NCI-H345 treated with DMSO at 0.1 percent for 48 hours (cell line): ENCODE data around the gene SF3B3.

Experiments used
- DNase-seq: peaks from one replicate; lab custom pipeline; 2025; ENCODE audit not compliant: unreplicated experiment; lab: John Stamatoyannopoulos, UW

Gene SF3B3

DNA sequence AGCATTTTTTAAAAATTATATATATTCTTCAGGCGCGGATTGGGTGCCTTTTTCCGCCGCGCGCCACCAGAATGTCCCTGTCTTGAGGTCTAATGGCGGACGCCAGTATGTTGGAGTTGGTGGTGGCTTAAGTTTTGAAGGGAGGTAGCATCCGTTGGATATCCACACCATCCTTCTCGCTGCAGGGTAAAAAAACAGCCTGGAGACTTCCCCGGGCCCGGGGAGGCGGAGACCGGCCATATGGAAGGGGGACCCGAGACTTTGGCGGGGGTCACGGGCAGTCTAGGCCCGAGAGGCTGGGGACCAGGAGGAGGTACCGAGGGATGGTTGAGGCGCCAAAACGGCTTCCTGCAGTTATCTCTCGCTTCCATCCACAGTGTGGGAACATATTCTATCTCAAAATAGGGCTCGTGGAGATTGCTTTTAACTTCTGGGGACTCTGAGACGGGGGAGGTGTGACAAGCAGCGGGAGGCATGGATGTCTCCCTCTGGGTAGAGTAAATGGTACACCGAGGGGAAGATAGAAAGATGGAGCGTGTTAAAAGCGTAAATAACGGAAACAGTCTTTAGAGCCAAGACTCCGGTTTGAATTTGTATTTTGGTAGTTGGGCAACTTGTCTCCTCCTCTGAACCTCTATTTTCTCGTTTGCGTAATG lies at the start of gene SF3B3:
Gene SF3B3 (plus strand): TSS at position 74 of the 656 bp plus-strand sequence. CDS start 2,841 bp downstream, outside the sequence.
- peak; percentile 26 for DNase-seq

DNA sequence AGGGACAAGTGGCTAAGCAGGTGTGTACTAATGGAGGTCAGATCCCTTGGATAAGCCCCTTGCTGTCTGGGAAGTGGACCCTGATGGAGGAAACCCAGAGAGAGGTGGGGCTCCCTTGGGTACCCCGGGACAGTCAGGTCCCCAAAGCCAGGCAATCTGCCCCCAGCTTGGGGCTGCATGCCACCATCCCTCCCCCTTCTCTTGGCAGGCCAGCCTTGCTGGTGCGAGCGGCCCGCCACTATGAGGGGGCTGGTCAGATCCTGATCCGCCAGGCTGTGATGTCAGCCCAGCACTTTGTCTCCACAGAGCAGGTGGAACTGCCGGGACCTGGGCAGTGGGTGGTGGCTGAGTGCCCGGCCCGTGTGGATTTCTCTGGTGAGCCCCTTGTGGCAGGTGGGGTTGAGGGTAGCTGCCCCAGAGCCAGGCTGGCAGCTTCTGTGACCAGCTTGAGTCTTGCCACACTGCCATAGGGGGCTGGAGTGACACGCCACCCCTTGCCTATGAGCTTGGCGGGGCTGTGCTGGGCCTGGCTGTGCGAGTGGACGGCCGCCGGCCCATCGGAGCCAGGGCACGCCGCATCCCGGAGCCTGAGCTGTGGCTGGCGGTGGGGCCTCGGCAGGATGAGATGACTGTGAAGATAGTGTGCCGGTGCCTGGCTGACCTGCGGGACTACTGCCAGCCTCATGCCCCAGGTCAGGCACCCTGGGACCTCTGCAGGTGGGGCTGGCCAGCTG lies 49.1 kb upstream of the SF3B3 start:
- DNase-seq = no peak

DNA sequence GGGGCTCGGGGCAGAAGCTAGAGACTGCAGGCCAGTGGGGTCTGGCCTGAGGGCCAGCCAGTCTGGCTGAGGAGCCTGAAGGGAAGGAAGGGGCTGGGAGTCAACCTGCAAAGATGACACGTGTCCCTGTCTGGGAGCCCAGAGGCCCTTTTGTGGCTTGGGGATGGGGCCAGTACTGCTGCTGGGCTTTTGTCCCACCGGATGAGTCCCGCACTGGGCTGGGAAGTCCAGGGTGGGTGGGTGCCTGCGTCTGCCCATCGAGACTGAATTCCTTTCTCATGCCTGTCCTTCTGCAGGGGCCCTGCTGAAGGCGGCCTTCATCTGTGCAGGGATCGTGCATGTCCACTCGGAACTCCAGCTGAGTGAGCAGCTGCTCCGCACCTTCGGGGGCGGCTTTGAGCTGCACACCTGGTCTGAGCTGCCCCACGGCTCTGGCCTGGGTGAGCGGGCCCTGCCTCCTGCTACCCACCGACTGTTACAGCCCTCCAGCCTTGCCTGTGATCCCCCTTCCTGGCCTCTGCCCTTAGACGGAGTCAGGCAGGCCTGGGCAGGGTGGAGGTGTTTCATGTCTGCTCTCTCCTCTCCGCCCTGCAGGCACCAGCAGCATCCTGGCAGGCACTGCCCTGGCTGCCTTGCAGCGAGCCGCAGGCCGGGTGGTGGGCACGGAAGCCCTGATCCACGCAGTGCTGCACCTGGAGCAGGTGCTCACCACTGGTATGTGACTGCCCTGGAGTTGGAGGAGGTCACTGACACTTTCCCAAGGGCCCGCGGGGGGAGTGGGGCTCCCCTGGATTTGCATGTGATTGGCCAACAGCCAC lies 48.4 kb upstream of the SF3B3 start:
- no peak for DNase-seq

DNA sequence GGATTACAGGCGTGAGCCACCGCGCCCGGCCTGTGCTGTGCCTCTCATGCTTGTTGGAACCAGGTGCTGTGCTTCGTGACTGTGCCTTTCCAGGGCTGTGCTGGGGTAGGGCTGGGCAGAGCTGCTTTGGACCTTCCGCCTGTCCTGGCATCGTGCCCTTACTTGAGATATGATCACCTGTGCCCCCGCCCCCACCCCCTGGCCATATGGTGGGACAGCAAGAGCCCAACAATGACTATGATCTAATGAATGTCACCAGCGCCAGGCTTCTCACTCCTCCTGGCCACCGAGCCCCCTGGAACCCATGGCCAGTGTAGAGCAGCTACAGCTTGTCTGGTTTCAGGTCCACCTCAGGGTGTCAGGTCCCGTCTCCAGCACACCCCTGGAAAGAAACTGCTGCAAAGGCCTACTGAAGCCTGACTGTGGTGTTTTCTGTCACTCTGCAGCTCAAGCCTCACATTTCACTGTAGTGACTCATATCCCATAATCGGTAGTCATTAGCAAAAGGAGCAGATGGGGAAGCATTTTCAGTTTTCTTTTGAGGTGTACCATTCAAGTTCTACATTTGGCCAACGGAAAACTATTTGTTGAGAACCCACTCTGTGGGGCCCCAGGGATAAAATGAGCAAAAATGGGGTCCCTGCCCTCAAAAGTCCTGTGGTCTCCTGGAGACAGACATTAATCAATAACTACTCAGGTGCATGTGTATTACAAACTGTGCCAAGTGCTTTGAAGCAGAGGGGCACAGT lies 47.2 kb upstream of the SF3B3 start:
- DNase-seq = no peak

DNA sequence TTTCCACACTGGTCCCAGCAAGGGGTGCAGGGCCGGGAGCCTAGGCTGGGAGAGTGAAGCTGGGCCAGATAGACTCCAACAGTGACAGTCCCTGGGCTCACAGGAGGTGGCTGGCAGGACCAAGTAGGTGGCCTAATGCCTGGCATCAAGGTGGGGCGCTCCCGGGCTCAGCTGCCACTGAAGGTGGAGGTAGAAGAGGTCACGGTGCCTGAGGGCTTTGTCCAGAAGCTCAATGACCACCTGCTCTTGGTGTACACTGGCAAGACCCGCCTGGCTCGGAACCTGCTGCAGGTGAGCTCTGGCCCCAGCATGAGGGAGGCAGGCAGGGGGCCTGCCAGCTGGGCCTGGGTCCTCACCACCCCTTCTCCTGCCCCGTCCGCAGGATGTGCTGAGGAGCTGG lies 45.4 kb upstream of the SF3B3 start:
- no peak for DNase-seq

DNA sequence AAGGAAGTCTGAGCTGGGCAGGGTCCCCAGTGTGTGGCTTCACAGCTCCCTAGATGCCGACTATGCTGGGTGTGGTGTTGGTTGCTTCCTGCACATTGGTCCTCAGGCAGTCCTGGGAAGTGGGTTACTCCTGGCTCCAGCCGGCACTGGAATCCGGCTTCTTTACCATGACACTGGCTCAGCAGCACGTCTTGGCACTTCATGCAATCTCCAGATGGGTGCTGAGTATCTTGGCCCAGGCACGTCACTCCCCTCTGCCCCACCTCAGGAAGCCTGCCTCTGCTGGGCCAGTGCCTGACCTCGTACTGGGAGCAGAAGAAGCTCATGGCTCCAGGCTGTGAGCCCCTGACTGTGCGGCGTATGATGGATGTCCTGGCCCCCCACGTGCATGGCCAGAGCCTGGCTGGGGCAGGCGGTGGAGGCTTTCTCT lies 44.7 kb upstream of the SF3B3 start:
- no peak for DNase-seq

DNA sequence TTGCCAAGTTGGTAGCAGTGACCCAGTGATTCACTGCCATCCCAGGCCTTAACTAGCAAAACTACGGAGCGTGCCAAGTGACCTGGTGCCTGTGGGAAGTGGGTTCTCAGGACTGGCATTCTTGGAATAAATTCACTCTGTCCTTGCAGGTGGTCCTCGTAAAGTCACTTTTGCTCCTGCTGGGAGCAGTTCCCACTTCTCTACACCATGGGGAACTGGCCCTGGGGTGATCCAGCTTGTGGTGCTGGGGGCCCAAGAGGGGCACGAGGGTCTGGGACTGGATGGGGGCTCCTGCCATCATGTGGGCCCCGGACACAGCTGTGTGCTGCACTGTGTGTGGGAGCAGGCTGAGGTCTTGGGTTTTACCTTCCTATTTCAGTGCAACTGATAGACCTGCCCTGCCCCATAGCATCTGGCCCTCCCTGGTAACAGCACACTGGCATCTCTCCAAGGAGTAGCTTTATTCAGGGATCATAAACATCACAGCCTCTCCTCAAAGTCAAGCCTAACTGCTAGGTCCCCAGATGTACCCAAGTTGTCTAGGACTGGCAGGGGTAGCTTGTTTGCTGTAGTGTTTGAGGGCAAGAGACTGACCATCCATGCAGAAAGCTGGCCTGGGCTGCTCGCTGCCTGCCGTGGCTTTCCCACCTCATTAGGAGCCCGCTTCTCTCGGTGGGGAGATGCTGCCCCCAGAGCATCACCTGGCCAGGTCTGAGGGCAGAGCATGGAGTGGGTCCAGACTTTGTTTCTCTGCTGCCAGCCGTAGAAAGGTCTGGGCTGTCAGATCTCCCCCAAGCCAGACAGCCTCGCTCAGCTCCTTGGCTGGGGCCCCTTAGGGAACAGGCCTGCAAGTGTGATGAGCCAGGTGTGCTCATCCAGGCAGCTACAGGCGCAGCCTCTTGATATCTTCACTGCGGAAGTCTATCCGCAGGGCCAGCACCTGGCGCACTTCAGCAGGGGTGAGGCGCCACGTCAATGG lies 43.2 kb upstream of the SF3B3 start:
- DNase-seq = no peak

DNA sequence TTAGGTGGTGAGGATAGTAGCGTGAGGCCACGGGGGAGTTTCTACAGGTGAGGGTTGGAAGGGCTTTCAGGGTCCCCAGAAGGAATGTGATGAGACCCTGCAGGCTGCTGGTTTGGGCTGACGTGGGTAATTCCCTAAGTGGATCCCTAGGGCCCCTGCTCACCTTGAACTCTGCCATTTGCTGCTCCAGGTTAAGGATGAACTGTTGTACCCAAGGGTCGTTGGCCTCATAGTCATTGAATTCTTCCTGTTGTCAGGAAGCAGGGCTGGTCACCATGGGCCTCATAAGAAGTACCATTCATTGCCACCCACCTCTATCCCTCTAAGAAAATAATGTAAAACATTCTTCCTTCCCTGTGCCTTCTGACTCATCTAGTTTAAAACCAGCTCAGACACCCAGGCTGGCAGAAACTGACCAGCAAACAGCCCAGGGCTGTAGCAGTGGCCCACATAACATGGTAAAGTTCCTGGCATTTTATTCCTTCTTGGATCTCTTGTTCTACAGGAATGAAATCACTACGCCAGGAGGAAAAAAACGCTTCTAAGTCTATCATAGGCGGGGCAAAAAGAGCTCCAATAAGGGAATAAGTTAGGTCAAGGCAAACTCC lies 41.6 kb upstream of the SF3B3 start:
- no peak for DNase-seq

DNA sequence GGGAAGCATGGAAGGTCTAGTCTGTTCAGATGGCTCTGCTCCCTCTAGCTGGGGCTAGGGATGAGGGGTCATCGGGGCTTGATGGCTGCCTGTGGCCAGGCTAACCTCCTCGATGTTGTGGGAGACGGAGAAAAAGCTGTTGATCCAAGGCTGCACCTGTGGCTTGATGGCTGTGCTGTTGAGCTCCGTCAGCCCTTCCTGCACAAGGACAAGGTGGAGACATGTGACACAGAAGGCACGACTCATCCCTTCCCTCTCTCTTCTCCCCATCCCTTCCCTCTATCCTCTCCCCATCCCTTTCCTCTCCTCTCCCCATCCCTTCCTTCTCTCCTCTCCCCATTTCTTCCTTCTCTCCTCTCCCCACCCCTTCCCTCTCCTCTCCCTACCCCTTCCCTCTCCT lies 41.0 kb upstream of the SF3B3 start:
- DNase-seq = no peak

DNA sequence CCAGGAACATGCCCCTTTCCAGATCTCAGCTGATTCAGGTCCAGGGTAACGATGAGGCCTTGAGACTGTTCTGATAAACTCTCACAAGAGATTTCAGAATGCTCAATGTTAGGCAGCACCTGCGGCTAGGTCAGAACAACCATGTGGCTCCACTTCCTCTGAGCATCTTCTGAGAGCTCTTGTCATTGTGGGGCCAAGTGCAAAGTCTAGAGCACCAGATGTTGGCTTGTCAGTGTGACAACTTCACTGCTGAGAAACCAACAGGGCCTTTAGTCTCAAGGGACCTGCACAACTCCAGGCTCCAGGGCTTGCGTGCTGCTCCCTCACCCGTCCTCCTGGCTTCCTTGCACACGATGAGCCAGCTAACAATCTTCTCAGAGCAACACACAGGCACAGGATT lies 40.2 kb upstream of the SF3B3 start:
- DNase-seq = no peak

DNA sequence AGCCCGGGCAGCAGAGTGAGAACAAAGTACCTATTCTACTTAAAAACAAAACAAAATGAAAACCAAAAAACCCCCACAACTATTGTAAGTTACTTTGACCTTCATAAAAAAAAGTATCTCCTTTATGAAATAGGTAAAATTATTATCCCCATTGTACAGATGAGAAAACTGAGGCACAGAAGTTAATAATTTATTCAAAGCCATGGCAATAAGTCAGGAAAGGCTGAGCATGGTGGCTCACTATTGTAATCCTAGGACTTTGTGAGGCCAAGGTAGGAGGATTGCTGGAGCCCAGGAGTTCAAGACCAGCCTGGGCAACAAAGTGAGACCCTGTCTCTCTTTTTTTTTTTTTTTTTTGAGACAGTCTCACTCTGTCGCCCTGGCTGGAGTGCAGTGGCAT lies 38.7 kb upstream of the SF3B3 start:
- no peak for DNase-seq

DNA sequence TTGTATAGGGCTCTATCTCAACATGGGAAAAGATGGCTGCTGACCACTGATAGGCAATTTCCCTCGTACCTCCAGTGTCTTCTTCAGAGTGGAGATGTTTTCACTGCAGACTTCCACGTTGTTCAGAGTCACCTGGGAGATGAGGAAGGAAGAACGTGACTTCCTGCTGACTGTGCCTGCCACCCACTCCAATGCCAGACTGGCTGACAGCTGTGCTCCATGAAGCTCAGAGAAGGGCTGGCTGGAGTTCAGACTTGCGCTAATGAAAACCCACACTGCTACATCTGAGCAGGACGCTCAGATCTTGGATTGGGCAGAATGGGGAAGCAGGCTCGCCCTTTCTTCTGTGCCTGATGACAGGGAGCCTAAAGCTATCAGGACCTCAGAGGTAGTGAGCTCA lies 33.4 kb upstream of the SF3B3 start:
- no peak for DNase-seq

DNA sequence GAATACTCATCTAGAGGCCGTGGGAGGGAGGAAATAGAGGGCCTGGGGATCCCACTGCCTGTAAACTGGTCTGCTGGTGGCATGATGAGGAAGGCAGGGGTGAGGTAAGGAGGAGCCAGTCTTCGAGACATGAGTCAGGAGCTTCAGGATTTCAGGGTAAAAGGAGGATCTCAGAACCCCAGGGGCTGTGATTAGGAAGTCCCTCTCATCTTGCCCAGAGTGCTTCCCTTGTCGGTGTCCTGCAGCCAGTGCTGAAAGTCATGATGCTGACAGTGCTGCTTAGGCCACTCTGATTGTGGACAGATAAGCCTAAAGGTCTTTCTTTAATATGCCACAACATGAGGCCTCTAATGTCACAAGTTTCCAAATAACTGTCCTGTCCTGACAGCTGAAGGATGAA lies 29.8 kb upstream of the SF3B3 start:
- DNase-seq = no peak

DNA sequence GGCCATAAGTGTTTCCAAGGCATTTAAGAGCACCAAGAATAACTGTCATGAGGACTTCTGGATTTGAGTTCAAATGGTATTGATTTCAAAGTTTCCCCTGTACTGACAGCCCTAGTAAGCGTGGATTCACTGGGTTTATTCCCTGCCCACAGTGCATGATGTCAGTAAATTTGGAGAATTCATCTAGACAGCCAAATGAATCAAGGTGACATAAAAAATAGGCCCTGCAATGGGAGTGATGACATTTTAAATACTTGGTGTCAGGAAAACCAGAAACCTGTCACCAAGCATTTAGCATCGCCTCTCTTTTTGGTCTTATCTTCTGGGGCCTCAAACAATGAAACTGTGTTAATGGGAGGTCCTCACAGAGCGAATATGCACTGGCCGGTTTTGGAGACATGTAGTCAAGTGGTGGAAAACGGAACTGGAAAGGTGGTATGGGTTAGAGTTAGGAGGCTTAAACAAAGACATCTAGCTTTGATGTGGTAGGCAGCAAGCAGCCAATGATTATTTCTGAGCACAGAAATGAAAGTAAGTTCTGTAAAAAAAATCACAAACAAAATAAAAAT lies 29.3 kb upstream of the SF3B3 start:
- DNase-seq = no peak

DNA sequence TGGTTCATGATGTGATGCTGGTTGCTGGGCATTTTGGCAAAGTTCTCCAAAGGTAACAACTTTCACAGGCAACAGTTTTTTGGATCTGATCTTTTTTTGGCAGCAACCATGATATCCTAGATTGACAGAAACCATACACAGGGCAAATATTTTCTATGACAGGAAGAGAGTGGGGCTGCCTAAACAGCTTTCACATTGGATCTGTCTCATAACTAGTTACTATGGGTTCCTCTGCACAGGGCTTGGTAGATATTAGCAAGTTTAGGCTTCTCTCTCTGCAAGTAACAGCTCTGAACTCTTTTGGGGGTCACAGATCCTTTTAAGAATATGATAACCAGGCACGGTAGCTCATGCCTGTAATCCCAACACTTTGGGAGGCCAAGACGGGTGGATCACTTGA lies 28.8 kb upstream of the SF3B3 start:
- DNase-seq = no peak

DNA sequence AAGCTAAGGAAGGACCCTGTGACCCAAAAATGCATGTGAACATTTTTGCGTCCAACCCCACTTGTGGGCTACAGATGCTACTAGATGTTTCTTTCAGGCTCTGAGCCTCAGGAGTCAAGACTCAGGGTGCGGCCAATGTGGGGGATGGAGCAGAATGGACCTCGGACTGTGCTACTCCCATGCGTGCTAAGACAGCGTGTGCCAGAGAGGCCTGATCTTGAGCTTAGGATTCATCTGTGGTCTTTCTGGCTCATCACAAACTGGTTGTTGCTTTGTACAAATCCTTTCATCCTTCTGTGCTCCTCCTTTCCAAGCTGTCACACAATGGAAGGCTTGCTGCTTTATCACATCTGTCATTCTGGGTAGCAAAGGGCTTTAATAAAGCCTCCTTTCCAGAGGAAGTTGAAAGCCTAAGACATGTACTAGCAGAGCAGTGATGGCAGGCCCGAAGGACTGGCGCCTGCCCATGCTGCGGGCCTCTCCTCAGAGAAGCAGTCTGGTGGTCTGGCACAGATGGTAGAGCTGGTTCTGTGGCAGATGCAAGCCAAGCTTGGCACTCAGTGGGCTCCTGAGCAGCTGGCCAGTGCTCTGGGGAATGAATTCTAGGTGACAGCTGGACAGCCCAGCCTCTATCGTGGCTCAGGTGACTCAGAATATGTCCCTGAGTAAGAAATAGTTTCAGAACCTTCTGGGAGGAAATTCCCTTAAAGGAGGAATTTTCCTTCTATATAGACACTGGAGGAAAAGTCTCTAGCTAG lies 28.0 kb upstream of the SF3B3 start:
- no peak for DNase-seq

DNA sequence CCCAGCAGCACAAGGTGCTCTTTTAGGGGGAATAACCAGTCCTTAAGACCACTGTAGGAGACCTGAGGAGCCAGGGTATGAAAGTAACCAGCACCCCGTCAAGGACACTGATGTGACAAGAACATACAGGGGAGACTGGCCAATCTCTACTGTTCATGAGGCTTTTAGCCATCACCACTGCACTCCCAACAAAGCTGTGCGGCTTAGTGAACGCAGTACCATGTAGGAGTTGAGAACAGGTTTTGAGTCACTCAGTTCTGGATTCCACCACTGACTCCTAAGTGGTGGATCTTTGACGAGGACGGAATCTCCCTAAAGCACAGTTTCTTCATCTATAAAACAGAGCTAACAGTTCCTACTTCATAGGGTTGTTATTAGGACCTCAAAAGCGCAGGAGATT lies 27.1 kb upstream of the SF3B3 start:
- DNase-seq = no peak

DNA sequence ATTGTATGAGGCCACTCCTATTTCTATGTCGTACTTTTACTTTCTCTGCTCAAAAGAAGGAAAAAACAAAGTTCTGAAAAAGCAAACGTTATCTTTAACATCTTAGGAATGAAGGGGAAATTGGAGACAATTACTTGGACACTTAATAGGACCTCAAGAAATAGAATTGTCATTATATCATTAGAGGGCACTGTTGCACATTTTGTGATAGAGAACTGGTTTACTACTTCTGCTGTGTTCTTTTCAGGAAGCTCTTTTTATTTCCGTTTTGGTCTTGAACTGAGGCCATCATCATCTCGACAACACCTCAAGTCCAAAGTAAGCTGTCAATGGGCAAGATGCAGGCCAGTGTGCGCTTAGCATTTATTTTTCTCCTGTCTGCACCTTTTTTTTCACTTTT lies 14.9 kb upstream of the SF3B3 start:
- no peak for DNase-seq

DNA sequence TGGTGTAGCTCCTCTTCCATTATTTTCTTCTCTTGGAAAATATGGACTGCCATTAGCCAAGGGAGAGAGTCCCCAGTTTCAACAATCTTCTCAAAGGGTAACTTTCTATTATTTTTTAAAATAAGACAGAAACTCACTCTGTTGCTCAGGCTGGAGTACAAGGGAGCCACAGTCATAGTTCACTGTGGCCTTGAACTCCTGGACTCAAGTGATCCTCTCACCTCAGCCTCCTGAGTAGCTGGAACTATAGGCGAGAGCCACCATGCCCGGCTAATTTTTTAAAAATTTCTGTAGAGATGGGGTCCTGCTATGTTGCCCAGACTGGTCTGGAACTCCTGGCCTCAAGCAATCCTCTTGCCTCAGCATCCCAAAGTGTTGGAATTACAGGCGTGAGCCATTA lies 13.4 kb upstream of the SF3B3 start:
- DNase-seq = no peak
